GM19193 (cell line): ENCODE data around the gene MRRF.

ENCODE experiments used
- POLR2A ChIP-seq: IDR thresholded peaks from 4 replicates; pipeline ENCODE4 v1.6.1; 2011; ENCODE audit not compliant: insufficient read depth, insufficient read length; ENCODE audit errors: extremely low read depth

The MRRF gene

DNA sequence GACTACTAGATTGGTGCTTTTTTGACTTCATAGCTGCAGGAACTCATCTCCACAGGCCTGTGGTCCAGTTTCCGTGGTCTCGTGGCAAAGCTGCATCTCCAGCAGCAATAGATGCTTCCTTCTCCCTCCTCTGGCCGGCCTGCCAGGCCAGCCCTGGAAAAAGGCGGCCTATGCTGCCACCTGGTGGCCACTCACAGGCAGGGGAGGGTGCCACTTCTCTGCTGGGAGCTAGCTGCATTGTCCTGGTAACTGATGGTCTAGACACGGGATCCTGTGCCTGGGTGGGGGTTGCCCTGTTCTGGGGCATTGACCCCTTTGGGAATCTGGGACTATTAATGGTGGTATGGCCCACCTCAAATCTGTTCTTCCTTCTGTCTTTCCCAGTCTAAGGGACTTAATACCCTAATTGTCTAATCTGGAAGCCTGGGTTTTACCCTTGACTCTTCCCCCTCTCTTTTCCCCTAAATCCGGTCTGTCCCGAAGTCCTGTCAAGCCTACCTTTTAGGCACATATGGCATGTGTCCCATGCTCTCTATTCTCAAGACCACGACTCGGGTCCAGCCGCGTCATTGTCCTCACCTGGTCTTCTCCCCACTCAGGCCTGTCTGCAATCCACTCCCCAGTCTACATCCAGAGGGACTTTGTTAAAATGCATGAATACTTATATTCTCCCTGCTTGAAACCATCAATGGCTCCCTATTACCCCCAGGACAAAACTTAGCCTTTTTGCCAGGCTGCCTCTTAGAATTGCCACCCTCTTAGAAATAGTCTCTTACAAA lies 86.1 kb downstream of the MRRF start:
- no peak for TF ChIP-seq POLR2A

DNA sequence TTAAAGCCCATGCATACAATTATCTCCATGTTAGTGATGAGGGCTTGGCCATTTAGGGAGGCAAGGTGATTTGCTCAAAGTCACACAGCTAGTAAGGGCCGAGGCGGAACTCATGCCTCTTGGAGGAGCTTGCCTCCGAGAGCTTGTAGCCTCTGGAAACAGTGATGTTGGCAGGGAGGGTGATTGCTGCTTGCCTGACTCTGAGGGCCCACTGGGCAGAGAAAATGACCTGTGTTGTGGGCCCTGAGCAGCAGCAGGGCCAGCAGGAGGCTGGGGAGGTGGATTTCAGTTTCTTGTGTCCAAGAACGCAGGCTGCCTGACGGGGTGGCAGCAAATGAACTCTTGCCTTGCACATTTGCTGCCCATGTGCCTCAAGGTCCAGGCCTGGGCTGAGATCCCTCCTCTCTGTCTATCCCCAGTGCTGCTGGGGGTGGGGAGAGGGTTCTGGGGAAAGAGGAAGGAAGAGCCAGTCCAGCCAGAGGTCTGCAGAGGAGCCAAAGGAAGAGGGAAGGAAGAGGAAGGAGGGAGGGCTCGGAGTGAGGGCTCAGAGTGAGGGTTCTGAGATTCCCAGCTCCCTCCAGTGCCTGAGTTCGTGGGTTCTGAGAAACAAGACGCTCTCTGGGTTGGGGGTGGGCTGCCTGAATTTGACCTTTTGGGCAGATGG lies 90.0 kb downstream of the MRRF start:
- no peak for TF ChIP-seq POLR2A

DNA sequence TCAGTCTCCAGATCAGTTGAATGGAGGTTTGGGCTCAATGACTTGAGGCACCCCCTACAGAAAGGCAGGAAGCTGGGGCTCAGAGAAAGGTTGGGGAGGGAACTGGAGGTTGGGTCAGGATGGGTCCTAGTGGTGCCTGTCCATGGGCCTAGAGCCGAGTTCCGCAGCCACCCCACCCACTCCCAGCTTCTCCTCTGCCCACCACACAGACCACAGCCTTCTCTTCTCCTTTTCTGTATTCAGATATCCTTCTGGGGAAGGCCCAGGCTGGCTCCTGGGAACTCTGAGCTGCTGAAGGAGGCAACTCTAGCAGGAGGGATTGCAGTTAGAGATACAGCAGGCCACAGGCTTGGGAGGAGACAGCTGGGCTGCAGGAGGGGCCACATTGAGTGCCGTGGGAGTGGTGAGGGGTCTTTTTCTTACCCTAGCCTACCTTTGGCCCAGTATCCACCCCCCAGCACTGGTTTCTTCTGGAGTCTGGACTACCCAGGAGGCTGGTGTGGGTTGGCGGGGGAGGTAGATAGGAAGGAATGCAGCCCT lies 90.7 kb downstream of the MRRF start:
- TF ChIP-seq POLR2A = no peak

DNA sequence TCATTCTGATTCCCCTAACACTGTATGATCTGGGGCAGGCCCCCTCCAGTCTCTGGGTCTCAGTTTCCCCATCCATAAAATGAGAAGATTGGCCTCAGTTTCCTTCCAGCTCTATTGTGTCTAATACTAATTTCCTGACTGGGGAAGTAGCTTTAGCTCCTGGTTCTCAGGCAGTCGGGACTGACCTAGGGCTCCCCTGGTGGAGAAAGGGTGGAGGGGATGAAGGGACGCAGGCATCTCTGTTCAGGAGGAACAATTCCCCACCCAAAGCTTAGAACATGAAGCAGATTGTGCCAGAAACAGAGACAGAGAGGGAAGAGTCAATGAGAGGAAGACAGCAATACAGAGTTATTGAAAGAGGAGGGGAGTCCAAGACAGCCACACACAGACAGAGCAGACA lies 91.9 kb downstream of the MRRF start:
- no peak for TF ChIP-seq POLR2A

DNA sequence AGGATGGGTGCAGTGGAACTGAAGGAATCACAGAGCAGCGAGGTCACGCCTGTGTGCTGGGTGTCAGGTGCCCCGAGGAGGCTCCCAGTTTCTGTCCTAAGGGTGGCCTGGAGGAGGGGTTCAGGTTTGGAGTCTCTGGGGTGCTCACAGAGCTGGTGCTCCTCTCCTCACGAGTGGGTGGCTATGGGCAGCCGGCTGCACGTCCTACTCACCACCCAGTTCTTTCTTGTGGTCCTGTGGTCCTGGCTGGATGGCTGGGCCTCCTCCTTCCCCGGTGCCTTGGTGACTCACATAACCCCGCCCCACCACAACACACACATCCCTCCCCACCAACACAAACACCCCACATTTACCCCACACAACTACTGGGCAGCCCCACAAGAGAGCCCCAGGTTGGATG lies 96.2 kb downstream of the MRRF start:
- no peak for TF ChIP-seq POLR2A

DNA sequence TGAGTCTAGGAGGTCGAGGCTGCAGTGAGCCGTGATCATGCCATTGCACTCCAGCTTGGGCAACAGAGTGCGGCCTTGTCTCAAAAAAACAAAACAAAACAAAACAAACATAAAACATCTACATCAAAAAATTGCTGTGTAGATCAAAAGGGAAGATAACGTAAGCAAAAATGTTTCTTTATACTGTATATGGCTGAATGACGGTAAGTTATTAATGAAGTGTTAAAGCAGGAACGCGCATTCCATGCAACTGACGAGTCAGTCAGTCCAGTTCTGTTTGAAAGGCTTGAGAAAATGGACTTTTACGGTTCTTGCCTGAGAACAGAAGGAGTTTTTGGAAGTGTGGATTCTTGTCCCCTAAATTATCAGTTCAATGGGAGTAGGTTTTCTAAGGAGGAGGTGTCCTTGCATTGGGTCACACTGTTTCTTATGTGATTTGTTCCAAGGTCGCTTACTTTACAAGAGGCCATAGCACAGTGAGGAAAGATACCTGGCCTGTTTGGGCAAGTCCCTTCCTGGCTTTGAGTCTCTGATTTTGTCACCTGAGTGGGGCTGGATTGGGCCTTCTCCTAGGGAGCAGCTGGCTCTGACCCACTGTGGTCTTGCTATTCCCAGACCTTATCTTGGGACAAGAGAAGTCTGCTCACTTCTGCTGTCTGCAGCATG lies 99.6 kb downstream of the MRRF start:
- no peak for TF ChIP-seq POLR2A

DNA sequence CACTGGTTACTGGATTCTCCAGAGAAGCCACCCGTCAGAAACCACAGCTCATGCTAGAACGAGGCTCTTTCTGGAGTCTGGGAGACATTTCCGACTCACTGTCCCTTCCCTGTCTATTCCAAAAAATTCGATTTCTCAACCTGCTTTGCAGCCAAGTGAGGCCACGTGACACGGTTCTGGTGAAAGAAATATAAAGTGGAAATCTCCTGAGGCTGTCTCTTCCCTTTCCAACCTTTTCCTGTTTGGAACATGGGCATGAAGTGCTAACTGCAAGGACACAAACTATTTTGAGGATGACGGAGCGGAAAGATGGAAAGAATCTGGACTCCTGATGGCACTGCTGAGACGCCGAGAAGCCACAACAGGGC lies 100.1 kb downstream of the MRRF start:
- TF ChIP-seq POLR2A = no peak

DNA sequence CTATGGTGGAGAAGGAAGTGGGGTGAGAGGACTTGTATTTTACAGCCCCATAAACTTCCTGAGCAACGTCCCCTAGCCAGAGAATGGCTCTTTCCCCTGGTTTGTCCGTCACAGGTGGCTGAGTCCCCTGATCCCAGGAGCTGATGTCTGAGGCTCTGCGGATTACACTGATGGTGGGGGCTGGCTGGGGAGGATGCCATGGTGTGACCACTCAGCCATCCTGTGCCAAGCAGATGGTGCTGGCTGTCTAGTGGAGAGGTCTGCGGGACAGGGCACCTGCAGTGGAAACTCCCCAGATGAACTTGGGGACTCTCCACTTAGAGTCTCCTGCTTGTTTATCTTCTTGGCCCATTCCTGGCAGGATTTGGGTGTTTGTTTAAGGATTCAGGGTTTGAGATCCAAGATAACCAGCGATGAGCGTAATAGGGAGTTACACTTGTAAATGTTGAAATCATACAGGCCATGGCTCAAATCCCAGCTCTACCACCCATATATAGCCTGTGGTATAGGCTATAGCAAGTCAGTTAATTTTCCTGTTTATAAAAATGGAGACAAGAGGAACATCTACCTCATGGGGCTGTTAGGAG lies 101.5 kb downstream of the MRRF start:
- no peak for TF ChIP-seq POLR2A

DNA sequence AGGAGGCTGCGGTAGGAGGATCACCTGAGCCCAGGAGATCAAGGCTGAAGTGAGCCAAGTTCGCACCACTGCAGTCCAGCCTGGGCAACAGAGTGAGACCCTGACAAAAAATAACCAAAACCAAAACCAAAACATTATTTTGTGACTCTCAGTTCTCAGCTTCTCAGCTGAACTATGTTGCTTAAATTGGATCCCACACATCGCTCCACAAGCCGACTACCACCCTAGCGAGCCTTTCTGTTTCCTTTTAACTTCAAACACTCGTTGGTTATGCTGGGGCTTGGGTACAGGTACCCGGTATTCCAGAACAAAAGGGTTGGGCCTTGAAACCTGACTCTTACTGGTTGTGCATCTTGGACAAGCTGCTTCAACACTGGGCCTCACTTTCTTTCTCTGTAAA lies 102.4 kb downstream of the MRRF start:
- TF ChIP-seq POLR2A = no peak

DNA sequence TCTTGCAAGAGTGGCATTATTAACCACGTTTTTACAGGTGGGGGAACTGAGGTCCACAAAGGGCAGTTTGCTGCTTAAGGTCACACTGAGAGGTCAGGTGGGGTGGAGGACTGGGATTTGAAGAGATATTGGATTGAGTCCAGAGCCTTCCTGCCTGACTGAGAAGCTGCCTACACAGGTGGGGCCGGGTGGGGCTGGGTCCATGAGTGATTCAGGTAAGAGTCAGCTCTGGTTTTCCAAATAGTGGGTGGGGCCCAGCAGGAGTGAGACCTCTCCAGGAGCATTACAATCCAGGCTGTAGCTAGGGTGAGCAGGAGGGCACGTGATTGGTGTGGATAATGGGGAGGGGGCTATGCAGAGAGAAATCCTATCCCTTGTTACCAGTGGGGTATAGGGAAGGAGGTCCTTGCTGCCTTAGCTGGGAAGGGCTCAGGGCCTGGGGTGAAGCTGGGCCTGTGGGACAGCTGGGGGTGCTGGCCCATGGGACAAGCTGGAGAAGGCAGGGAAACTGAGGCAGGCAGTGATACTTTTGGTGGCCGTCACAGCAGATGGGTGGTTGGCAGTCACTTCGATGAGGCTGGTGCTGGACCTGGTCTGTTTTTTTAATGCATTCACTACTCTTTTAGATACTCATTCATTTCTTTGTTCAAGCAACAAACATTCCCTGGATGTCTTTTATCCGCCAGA lies 103.2 kb downstream of the MRRF start:
- TF ChIP-seq POLR2A = no peak

DNA sequence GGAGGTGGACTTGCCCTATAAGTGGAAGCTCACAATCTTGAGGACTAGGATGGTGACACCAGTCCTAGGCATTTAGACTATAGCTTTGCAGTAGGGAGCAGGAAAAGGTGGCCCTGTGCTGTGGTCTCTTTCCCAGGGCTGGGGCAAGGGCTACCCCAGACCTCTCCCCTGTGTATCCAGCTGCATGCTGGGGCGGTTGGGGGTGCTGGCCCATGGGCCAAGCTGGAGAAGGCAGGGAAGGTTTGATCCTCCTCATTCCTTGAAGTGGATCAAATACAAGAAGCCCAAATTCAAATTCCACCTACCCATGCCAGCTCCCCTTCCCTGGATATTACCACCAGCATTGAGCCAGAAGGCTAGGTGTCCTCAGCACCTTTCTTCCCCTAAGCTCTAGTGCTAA lies 104.0 kb downstream of the MRRF start:
- no peak for TF ChIP-seq POLR2A

DNA sequence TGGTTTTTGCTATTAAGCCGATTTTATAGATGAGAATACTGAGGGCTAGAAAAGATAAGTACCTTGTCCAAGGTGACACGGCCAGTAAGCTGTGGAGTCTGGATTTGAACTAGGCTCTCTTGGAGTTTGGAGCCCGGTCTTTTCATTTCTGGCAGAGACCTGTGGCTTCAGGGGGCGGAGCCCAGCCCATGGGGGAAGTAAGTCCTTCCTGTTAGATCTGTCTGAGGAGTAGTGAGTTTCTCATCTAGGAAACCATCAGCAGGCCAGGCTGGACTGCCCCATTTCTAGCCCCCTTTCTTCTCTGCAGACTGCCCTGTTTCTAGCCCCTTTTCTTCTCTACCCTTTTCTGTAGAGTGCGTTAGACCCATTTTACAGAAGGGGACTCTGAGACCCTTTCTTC lies 105.6 kb downstream of the MRRF start:
- no peak for TF ChIP-seq POLR2A

DNA sequence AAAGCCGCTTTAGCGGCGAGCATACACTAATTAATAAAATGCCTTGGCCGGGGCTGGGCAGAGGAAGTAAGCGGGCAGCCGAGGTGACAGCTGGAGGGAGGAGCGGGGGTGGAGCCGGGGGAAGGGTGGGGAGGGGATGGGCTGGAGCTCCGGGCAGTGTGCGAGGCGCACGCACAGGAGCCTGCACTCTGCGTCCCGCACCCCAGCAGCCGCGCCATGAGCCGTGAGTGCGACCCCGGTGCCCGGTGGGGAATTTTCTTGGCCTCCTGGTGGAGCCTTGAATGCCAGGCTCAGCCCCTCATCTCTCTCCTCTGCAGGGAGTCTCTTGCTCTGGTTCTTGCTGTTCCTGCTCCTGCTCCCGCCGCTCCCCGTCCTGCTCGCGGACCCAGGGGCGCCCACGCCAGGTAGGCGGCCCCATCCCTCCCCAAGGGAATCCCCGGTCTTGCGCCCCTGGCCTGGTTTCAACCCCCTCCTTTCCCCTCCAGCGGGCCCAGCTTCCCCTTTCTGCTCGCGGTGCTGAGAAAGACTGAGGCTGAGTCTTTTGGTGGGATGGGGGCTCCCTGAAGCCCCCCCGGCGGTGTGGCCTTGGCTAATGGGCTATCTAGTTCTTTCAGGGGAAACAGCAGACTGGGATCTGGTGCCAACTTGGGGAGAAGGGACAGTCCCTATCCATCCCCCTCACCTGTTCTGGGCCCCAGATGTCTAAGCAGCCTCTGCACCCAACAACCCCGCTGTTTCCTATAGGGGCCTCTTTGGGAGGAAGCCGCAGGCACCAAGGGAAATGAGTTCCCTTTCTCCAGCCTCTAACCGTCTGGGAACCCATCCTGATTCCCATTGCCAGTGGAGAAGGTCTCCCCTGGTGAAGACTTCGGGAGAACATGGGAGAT lies 106.4 kb downstream of the MRRF start, which contains the start of gene PTGS1:
Gene PTGS1, plus strand, starts transcription at position 156 of the 887 bp plus-strand sequence. Its CDS starts 61 bp downstream, at position 217.
- TF ChIP-seq POLR2A = no peak

DNA sequence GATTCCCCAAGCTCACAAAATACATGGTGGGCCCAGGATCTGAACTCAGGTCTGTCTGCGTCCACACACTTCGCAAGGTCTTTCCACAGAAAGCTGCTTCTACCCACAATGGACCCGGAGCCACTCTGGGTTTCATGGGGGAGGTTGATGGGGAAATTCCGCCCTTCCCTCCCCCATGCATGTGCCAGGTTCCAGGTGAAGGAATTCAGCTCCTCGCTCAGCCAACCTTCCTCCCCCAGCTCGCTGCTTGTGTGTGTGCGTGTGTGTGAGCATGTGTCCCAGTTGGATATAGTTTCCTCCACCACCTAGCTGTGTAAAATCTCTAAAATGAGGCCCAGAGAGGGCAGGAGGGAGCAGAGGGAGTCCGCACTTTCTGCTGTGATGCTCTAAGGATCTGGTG lies 107.2 kb downstream of the MRRF start:
- no peak for TF ChIP-seq POLR2A
